Epidermal melanocyte (primary cell): ENCODE measurements around the gene SDK1.
"Not testable (repeated sequence)": the region's sequence is repeated elsewhere in the genome, so short reads cannot be mapped to it uniquely, and the experiment has no call there.

ENCODE experiments used
- DNase-seq: peaks from one replicate; pipeline ENCODE4 v3.0.0; 2011; ENCODE audit warnings: low spot score; ENCODE audit not compliant: insufficient read length

SDK1 gene

GRCh38 chr7:4260867-4261600, 960.0 kb downstream of the SDK1 start:
- no peak for DNase-seq

GRCh38 chr7:4261601-4261960, 960.5 kb downstream of the SDK1 start:
- no peak for DNase-seq

- DNase-seq = not testable (repeated sequence)
These were observed 963.2 kb downstream of the SDK1 start for GRCh38 chr7:4264206-4264605.

GRCh38 chr7:4265066-4265465, 964.0 kb downstream of the SDK1 start:
- DNase-seq = no peak

- DNase-seq = no peak
These were observed 964.6 kb downstream of the SDK1 start for GRCh38 chr7:4265676-4266075.

GRCh38 chr7:4266270-4267040, 965.4 kb downstream of the SDK1 start:
- DNase-seq = no peak

- DNase-seq = no peak
These were observed 966.4 kb downstream of the SDK1 start for GRCh38 chr7:4267341-4268039.

GRCh38 chr7:4268040-4268965, 967.3 kb downstream of the SDK1 start:
- DNase-seq = no peak

- DNase-seq = no peak
These were observed 968.0 kb downstream of the SDK1 start for GRCh38 chr7:4269086-4269485.

- DNase-seq = no peak
These were observed 968.7 kb downstream of the SDK1 start for GRCh38 chr7:4269746-4270145.

GRCh38 chr7:4270268-4270667, 969.2 kb downstream of the SDK1 start:
- no peak for DNase-seq

GRCh38 chr7:4270941-4271715, 970.1 kb downstream of the SDK1 start:
- DNase-seq = no peak

- DNase-seq = no peak
These were observed 970.6 kb downstream of the SDK1 start for GRCh38 chr7:4271716-4272015.

- DNase-seq = no peak
These were observed 971.1 kb downstream of the SDK1 start for GRCh38 chr7:4272141-4272540.

GRCh38 chr7:4273566-4274230, 972.6 kb downstream of the SDK1 start:
- no peak for DNase-seq

GRCh38 chr7:4274286-4274685, 973.2 kb downstream of the SDK1 start:
- DNase-seq = no peak

- DNase-seq = no peak
These were observed 976.9 kb downstream of the SDK1 start for GRCh38 chr7:4277936-4278335.

- DNase-seq = no peak
These were observed 978.2 kb downstream of the SDK1 start for GRCh38 chr7:4279216-4279615.

- no peak for DNase-seq
These were observed 980.4 kb downstream of the SDK1 start for GRCh38 chr7:4281231-4281993.
